HG03064 (cell line): ENCODE measurements around the gene LRRC47.

Experiments used
- ATAC-seq: cut with Tn5 transposase; IDR thresholded peaks from one replicate; pipeline ENCODE4 v1.9.1; 2021; ENCODE audit warnings: low read depth; ENCODE audit not compliant: unreplicated experiment

LRRC47 gene

GRCh38 chr1:3736708-3737107 lies 59.6 kb downstream of the LRRC47 start:
- no peak for ATAC-seq

DNA sequence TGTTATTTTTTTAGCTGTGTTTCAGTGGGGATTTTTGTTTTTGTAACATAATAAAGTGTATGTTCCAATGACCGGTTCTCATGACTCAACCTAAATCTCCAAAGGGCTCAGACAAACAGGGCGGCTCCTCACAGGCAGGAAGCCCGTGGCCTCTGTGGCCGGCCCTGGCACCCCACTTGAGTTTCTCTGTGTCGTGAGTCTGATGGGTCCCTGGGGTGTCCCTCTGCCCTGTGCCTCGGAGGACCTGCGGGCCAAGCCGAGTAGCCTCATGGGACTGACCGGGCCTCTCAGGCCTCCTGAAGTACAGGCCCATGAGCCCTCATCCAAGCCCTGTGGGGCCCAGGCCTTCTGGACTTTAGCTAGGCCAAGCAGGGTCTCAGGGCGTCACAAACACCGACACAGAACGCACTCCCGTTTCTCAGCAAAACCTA lies 60.2 kb downstream of the LRRC47 start:
- ATAC-seq = no peak

DNA sequence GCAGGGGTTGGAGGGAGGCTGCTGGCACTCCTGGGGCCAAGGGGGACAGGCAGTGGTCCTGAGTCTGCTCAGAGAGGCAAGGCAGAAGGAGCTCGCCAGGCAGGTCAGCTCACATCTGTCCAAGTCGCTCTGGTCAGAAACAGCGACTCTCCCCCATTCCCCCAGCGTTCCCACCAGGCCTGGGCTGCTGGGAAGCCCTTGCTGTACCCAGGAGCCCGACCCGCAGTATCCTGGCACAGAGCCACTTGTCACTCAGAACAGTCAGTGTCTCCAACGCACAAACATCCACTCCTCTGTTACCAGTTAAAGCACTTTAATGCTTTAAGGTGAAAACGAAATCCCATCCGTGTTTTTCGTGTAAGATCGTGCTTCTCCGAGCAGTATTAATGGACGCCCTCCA lies 60.6 kb downstream of the LRRC47 start:
- no peak for ATAC-seq

DNA sequence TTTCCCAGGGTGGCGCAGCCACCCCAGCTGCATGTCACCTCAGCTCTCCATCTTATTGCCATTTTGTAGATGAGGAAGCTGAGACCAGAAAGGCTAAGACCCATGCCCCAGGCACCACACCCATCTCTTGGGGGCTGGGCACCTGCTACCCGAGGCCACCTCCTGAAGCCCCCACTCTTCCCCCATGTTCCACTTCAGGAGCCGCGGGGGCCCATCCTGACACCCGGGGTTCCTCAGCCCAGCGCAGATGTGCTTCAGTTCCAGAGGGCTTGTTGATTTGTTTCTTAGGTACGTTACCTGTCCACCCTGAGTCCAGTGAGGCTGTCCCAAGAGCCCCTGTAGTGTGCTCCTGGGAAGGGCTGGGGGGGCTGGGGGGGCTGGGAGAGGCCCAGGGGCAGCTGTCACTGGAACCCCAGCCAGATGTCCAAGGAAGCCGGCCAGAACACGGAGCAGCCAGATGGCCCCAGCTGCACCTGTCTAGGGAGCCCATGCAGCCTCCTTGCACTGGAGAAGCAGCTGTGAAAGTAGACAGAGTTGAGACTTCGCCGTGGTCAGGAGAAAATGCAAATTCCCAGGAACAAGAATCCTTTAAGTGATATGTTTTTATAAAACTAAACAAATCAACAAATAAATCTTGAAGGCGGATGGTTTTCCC lies 61.1 kb downstream of the LRRC47 start:
- ATAC-seq = no peak

DNA sequence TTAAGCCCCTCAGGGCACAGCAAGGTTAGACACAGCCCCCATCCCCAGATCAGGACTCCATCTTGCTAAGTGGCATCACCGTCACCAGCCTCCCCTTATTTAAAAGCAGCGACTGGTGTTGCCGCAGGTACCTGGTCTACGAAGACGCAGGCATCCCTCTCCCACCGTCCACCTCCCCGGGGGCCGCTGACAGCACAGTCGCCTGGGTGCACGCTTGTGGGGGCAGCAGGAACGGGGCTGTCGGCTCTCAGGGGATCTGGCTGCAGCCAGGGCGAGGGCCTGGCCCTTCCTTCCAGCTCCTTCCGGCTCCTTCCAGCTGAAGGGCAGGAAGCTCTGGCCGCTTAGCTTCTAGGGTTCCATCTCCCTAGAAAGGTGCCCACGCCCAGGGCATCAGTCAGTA lies 61.7 kb downstream of the LRRC47 start:
- ATAC-seq = no peak

- no peak for ATAC-seq
Measured at GRCh38 chr1:3733883-3734589, 62.3 kb downstream of the LRRC47 start.

DNA sequence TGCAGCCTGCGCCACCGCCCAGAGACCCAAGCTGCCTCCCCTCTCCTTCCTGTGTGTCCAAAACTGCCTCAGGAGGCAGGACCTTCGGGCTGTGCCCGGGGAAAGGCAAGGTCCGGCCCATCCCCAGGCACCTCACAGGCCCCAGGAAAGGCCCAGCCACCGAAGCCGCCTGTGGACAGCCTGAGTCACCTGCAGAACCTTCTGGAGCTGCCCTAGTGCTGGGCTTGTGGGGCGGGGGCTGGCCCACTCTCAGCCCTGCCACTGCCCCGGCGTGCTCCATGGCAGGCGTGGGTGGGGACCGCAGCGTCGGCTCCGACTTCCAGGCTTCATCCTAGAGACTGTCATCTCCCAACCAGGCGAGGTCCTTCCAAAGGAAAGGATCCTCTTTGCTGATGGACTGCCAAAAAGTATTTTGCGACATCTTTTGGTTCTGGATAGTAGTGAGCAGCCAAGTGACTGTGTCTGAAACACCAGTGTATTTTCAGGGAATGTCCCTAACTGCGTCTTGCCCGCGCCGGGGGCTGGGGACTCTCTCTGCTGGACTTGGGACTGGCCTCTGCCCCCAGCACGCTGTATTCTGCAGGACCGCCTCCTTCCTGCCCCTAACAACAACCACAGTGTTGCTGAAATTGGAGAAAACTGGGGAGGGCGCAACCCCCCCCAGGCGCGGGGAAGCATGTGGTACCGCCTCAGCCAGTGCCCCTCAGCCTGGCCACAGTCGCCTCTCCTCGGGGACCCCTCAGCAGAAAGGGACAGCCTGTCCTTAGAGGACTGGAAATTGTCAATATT lies 63.0 kb downstream of the LRRC47 start:
- ATAC-seq = no peak

- no peak for ATAC-seq
Measured at GRCh38 chr1:3732434-3733093, 63.7 kb downstream of the LRRC47 start.

GRCh38 chr1:3731583-3732433 lies 64.5 kb downstream of the LRRC47 start:
- ATAC-seq = no peak

DNA sequence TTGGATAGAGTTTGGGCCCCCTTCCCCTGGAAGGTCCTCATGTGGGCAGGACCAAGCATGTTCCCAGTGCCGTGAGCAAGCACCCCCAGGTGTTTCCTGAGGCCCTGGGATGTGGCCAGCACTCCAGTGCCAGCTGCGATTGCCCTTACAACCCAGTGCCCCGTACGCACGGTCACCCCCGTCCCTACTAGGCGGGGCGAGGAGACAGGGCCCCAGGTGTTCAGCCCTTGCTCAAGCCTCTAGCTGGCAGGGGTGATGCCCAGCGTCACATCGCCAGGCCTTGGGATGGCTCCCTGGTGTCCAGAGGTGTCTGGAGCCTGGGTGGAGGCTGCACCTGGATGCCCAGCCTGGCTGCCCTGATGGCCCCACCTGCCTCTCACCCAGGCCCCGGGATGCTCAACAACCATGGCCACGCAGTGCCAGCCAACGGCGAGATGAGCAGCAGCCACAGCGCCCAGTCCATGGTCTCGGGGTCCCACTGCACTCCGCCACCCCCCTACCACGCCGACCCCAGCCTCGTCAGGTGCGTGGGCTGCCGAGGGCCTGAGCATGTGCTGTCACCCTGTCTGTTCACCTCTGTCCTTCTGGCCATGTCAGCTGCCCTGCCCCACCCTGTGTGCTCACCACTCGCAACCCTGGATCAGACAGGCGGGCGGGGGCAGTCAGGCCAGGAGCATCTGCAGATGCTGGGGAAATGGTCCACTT lies 65.6 kb downstream of the LRRC47 start:
- no peak for ATAC-seq

GRCh38 chr1:3729594-3730542 lies 66.4 kb downstream of the LRRC47 start:
- no peak for ATAC-seq
